ENCODE results near the gene CASKIN1.
A peak's percentile ranks its signal among the peaks of the same experiment; 100 is the strongest.

Gene CASKIN1

GRCh38 chr16:2181952-2182351, 14.5 kb downstream of the CASKIN1 start:
- Mint-ChIP-seq H3K4me3 (no peak overlapping the region), H3K27me3 (no peaks in the 10 kb centered on the region), H3K4me1 (ENCODE audit: low read depth) (no peaks in the 10 kb centered on the region), H3K27ac (peak overlapping the region; percentile 44), H3K36me3 (ENCODE audit: low read depth) (peaks cover 7% of the 10 kb centered on the region), H3K9me3 (no peaks in the 10 kb centered on the region)
- DNase-seq = no peak

- DNase-seq = no peak
- no peaks in the 10 kb centered on the region for H3K9me3 Mint-ChIP-seq
- H3K27me3 Mint-ChIP-seq = no peaks in the 10 kb centered on the region
- H3K4me3 Mint-ChIP-seq = no peak overlapping the region
- no peaks in the 10 kb centered on the region for H3K4me1 Mint-ChIP-seq (ENCODE audit: low read depth)
- H3K27ac Mint-ChIP-seq = peak overlapping the region; percentile 44
- peaks cover 12% of the 10 kb centered on the region for H3K36me3 Mint-ChIP-seq (ENCODE audit: low read depth)
These were observed 15.2 kb downstream of the CASKIN1 start for GRCh38 chr16:2180962-2181923.

DNA sequence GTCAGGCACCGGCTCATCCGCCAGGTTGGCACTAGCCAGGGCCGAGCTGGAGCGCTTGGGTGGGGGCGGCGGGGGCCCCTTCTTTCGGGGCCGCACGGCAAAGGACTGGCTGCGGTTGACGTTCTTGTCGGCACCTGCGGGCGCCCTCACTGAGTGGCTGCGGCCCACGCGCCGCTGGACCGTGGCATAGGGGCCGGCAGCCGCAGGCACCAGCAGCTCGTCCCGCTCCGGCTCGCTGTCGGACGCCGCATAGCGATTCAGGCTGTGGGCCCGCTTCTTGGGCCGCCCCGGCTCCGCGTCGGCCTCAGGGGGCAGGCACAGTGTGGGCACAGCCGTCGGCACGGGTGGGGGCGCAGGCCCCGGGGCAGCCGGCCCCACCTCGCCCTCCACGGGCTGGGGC, 15.9 kb downstream of the CASKIN1 start:
- H3K36me3 Mint-ChIP-seq (ENCODE audit: low read depth) = peaks cover 20% of the 10 kb centered on the region
- H3K27ac Mint-ChIP-seq = no peak overlapping the region

GRCh38 chr16:2179576-2179975, 16.8 kb downstream of the CASKIN1 start:
- Mint-ChIP-seq H3K4me1 (ENCODE audit: low read depth) (no peaks in the 10 kb centered on the region), H3K27me3 (no peaks in the 10 kb centered on the region), H3K4me3 (no peak overlapping the region), H3K36me3 (ENCODE audit: low read depth) (peaks cover 29% of the 10 kb centered on the region), H3K9me3 (no peaks in the 10 kb centered on the region), H3K27ac (no peak overlapping the region)
- no peak for DNase-seq

More for the DNA sequence above, 15.9 kb downstream of the CASKIN1 start:
- H3K27me3 Mint-ChIP-seq = no peaks in the 10 kb centered on the region
- no peaks in the 10 kb centered on the region for H3K4me1 Mint-ChIP-seq (ENCODE audit: low read depth)
- H3K4me3 Mint-ChIP-seq = no peak overlapping the region
- no peak for DNase-seq
- H3K9me3 Mint-ChIP-seq = no peaks in the 10 kb centered on the region

- DNase-seq = no peak
- H3K9me3 Mint-ChIP-seq = no peaks in the 10 kb centered on the region
- no peaks in the 10 kb centered on the region for H3K4me1 Mint-ChIP-seq (ENCODE audit: low read depth)
- H3K27me3 Mint-ChIP-seq = no peaks in the 10 kb centered on the region
- no peak overlapping the region for H3K27ac Mint-ChIP-seq
- H3K4me3 Mint-ChIP-seq = no peak overlapping the region
- peaks cover 33% of the 10 kb centered on the region for H3K36me3 Mint-ChIP-seq (ENCODE audit: low read depth)
These were observed 17.3 kb downstream of the CASKIN1 start for GRCh38 chr16:2179107-2179501.

DNA sequence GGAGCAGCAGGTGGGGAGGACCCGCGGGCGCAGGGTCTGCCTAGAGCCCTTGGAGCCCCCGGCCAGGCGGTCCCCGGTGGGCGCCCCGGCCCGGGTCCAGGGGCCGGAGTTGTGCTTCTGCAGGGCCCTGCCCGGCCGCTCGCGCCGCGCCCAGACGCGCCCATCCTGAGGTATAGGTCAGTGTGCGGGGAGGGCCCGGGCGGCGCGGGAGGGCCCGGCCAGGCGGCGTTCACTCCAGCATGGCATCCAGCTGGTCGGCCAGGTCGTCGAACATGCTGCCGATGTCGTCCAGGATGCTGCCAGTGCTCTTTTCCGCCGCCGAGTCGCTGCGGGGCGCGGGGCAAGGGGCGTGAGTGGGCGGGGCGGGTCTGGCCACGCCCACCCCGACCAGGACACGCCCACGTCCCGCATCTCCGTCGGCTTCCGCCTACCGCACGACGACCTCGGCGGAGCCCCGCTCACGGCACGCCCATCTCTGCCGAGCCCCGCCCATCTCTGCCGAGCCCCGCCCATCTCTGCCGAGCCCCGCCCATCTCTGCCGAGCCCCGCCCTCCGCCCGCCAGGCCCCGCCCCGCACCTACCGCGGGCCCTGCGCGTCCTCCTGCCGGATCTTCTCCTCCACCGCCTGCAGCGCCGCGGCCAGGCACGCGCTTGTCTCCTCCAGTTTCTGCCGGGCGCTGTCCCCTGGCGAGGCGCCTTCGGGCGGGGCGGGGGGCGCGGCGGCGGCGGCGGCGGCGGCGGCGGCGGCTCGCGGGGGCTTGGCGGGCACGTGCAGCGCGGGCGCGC, 17.9 kb downstream of the CASKIN1 start:
- Mint-ChIP-seq H3K36me3 (ENCODE audit: low read depth) (peaks cover 37% of the 10 kb centered on the region), H3K9me3 (no peaks in the 10 kb centered on the region), H3K27me3 (no peaks in the 10 kb centered on the region), H3K4me3 (no peak overlapping the region), H3K27ac (no peak overlapping the region), H3K4me1 (ENCODE audit: low read depth) (no peaks in the 10 kb centered on the region)
- peak; percentile 72 for DNase-seq

- Mint-ChIP-seq H3K36me3 (ENCODE audit: low read depth) (peaks cover 44% of the 10 kb centered on the region), H3K4me1 (ENCODE audit: low read depth) (no peaks in the 10 kb centered on the region), H3K27ac (no peak overlapping the region), H3K4me3 (no peak overlapping the region), H3K9me3 (no peaks in the 10 kb centered on the region), H3K27me3 (no peaks in the 10 kb centered on the region)
- no peak for DNase-seq
These were observed 18.8 kb downstream of the CASKIN1 start for GRCh38 chr16:2177561-2177960.

- Mint-ChIP-seq H3K27me3 (no peaks in the 10 kb centered on the region), H3K4me3 (no peak overlapping the region)
These were observed 19.3 kb downstream of the CASKIN1 start for GRCh38 chr16:2177101-2177500.

GRCh38 chr16:2176047-2176446, 20.4 kb downstream of the CASKIN1 start:
- H3K27me3 Mint-ChIP-seq = no peaks in the 10 kb centered on the region
- peaks cover 50% of the 10 kb centered on the region for H3K36me3 Mint-ChIP-seq (ENCODE audit: low read depth)
- H3K9me3 Mint-ChIP-seq = no peaks in the 10 kb centered on the region
- no peak for DNase-seq
- no peak overlapping the region for H3K4me3 Mint-ChIP-seq
- H3K4me1 Mint-ChIP-seq (ENCODE audit: low read depth) = no peaks in the 10 kb centered on the region
- H3K27ac Mint-ChIP-seq = no peak overlapping the region

More at GRCh38 chr16:2177101-2177500, 19.3 kb downstream of the CASKIN1 start:
- DNase-seq = no peak
- Mint-ChIP-seq H3K9me3 (no peaks in the 10 kb centered on the region), H3K27ac (no peak overlapping the region), H3K4me1 (ENCODE audit: low read depth) (no peaks in the 10 kb centered on the region), H3K36me3 (ENCODE audit: low read depth) (peaks cover 44% of the 10 kb centered on the region)

DNA sequence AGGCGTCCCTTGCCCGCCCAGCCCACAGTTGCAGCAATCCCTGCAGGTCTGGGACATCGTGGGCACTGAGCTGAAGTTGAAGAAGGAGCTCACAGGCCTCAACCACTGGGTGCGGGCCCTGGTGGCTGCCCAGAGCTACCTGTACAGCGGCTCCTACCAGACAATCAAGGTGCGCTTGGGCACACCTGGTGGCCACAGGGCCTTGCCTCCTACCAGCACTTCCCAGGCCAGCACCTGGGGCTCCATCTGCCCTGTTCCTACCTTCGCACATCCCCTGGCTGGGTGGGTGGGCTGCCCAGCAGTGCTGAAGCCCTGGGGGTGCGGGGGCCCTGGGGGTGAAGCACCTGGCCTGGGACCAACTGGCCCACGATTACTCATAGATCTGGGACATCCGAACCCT, 21.0 kb downstream of the CASKIN1 start:
- Mint-ChIP-seq H3K9me3 (no peaks in the 10 kb centered on the region), H3K4me3 (no peak overlapping the region), H3K27me3 (no peaks in the 10 kb centered on the region), H3K27ac (no peak overlapping the region), H3K4me1 (ENCODE audit: low read depth) (no peaks in the 10 kb centered on the region), H3K36me3 (ENCODE audit: low read depth) (peaks cover 52% of the 10 kb centered on the region)
- no peak for DNase-seq

DNA sequence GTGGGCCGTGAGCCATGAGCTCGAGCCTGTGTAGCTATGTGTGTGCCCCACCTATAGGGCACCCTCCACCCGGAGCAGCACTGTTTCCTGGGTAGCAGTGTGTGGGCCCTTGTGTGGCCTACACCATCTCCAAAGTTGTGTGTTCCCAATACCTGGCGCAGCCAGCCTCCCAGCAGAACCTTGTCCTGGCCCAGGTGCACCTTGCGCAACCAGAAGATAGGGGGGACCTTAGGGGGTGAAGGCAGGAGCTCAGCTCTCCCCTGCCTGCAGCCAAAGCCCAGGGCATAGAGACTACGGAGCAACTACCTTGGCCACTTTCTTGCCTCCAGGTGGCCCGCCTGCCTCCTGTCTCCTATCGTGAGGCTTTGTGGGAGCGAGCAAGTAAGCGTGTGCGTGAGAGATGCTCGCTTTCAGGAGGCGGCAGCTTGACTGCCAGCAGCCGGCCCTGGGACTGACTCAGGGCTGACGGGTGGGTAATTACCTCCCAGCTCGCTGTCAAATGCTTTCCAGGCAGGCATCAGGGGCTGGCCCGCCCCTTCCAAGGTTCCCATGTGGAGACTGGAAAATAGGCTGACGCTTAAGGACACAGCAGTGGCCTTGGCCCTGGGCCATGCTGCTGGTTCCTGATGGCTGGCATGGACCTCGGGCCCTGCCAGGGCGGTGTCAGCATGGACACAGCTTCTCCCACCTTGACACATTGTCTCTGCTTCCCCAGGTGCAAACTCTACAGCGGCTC, 21.8 kb downstream of the CASKIN1 start:
- Mint-ChIP-seq H3K4me1 (ENCODE audit: low read depth) (no peaks in the 10 kb centered on the region), H3K4me3 (no peak overlapping the region), H3K9me3 (no peaks in the 10 kb centered on the region), H3K27me3 (no peaks in the 10 kb centered on the region), H3K27ac (no peak overlapping the region), H3K36me3 (ENCODE audit: low read depth) (peaks cover 53% of the 10 kb centered on the region)
- no peak for DNase-seq

GRCh38 chr16:2173916-2174315, 22.5 kb downstream of the CASKIN1 start:
- no peaks in the 10 kb centered on the region for H3K27me3 Mint-ChIP-seq
- peaks cover 59% of the 10 kb centered on the region for H3K36me3 Mint-ChIP-seq (ENCODE audit: low read depth)
- H3K27ac Mint-ChIP-seq = no peak overlapping the region

GRCh38 chr16:2173366-2173765, 23.0 kb downstream of the CASKIN1 start:
- peaks cover 63% of the 10 kb centered on the region for H3K36me3 Mint-ChIP-seq (ENCODE audit: low read depth)
- H3K4me3 Mint-ChIP-seq = no peak overlapping the region
- DNase-seq = no peak
- no peaks in the 10 kb centered on the region for H3K27me3 Mint-ChIP-seq
- H3K27ac Mint-ChIP-seq = no peak overlapping the region
- H3K9me3 Mint-ChIP-seq = no peaks in the 10 kb centered on the region
- H3K4me1 Mint-ChIP-seq (ENCODE audit: low read depth) = no peaks in the 10 kb centered on the region

More at GRCh38 chr16:2173916-2174315, 22.5 kb downstream of the CASKIN1 start:
- Mint-ChIP-seq H3K4me1 (ENCODE audit: low read depth) (no peaks in the 10 kb centered on the region), H3K4me3 (no peak overlapping the region), H3K9me3 (no peaks in the 10 kb centered on the region)
- DNase-seq = no peak

DNA sequence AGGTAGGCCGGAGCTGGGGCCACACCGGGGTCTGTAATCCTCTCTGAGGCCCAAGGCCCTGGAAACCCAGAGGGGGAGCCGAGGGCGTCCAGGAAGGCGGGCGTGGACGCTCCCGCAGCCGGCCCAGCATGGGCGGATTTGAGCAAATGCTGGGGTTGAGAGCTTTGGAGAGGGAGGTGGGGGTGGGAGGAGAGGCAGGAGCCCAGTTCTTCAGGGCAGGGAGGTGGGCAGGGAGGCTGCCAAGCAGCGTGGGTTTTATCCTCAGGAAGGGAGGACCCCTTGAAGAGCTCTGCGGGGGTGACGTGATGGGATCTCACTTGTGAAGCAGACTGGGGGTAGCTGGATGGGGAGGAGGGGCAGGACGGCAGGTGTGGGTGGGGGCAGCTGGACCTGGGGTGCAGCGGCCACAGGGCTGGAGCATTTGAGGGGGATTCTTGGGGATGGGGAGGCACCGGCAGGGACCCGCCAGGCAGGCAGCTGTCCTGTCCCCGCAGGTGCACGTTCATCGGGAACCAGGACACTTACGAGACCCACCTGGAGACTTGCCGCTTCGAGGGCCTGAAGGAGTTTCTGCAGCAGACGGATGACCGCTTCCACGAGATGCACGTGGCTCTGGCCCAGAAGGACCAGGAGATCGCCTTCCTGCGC, 23.6 kb downstream of the CASKIN1 start:
- peaks cover 68% of the 10 kb centered on the region for H3K36me3 Mint-ChIP-seq (ENCODE audit: low read depth)
- H3K9me3 Mint-ChIP-seq = no peaks in the 10 kb centered on the region
- no peaks in the 10 kb centered on the region for H3K4me1 Mint-ChIP-seq (ENCODE audit: low read depth)
- H3K27ac Mint-ChIP-seq = no peak overlapping the region
- no peak overlapping the region for H3K4me3 Mint-ChIP-seq
- no peaks in the 10 kb centered on the region for H3K27me3 Mint-ChIP-seq
- no peak for DNase-seq

All from activated T-cell treated with anti-CD3 and anti-CD28 coated beads, Interleukin-2, amount 50 U/mL, for 24 hours (primary cell).